ENCODE measurements around the gene ZBTB24.

GRCh38 chr6:109456710-109457561 lies 26.1 kb downstream of the ZBTB24 start:
- TF ChIP-seq POLR2A (IDR thresholded peaks at IDR 0.05): no peak
- TF ChIP-seq CTCF (IDR thresholded peaks at IDR 0.05): no peak

Data from uterus (tissue), 2 donors.